Erythroblast (primary cell): ENCODE measurements around the gene PGF.

Source experiments
- DNase-seq, 2 experiments: peaks; one replicate each; lab custom pipeline; 2025; lab: John Stamatoyannopoulos, UW
- GATA1 ChIP-seq: IDR thresholded peaks from 2 replicates; pipeline ENCODE4 v1.6.1; 2011; ENCODE audit warnings: low read depth, mild to moderate bottlenecking, control low read depth, low read length, moderate library complexity
- POLR2A ChIP-seq: IDR thresholded peaks from 2 replicates; pipeline ENCODE4 v1.6.1; 2011; ENCODE audit warnings: mild to moderate bottlenecking, low read length

The PGF gene

GRCh38 chr14:74974364-74975058 lies 19.1 kb upstream of the PGF start:
- no peak for DNase-seq
- TF ChIP-seq POLR2A (no peak), GATA1 (no peak)

GRCh38 chr14:74973905-74974363 lies 18.5 kb upstream of the PGF start:
- no peak for TF ChIP-seq GATA1
- no peak for TF ChIP-seq POLR2A
- DNase-seq = no peak

GRCh38 chr14:74973003-74973653 lies 17.7 kb upstream of the PGF start:
- no peak for DNase-seq
- TF ChIP-seq POLR2A = no peak
- no peak for TF ChIP-seq GATA1

GRCh38 chr14:74968811-74969210 lies 13.4 kb upstream of the PGF start:
- DNase-seq = no peak
- no peak for TF ChIP-seq POLR2A
- TF ChIP-seq GATA1 = no peak

- TF ChIP-seq POLR2A = no peak
- no peak for TF ChIP-seq GATA1
- DNase-seq = no peak
Observed at GRCh38 chr14:74965486-74966153, 10.2 kb upstream of the PGF start.

GRCh38 chr14:74964787-74965485 lies 9.5 kb upstream of the PGF start:
- TF ChIP-seq POLR2A (no peak), GATA1 (no peak)
- DNase-seq = no peak

GRCh38 chr14:74963705-74964271 lies 8.4 kb upstream of the PGF start:
- no peak for DNase-seq
- no peak for TF ChIP-seq POLR2A
- no peak for TF ChIP-seq GATA1

GRCh38 chr14:74963178-74963704 lies 7.8 kb upstream of the PGF start:
- no peak for DNase-seq
- TF ChIP-seq GATA1 = no peak

- TF ChIP-seq POLR2A (no peak), GATA1 (no peak)
Observed at GRCh38 chr14:74962493-74962892, 7.1 kb upstream of the PGF start.

GRCh38 chr14:74962046-74962445 lies 6.6 kb upstream of the PGF start:
- TF ChIP-seq POLR2A (no peak), GATA1 (no peak)
- no peak for DNase-seq

More at GRCh38 chr14:74962493-74962892, 7.1 kb upstream of the PGF start:
- DNase-seq = no peak

- TF ChIP-seq GATA1 (no peak), POLR2A (no peak)
- DNase-seq = no peak
Observed at GRCh38 chr14:74961238-74961911, 6.0 kb upstream of the PGF start.

GRCh38 chr14:74960736-74961135 lies 5.3 kb upstream of the PGF start:
- TF ChIP-seq POLR2A (no peak), GATA1 (no peak)
- no peak for DNase-seq
